GM13976 (cell line): Measurements from ENCODE around the gene DNAH1.

ENCODE experiments used
- DNase-seq: peaks from one replicate; pipeline ENCODE4 v3.0.0; 2012; ENCODE audit warnings: low spot score
- in situ Hi-C: fragments of 300-500 bp; cut with MboI; formaldehyde crosslinking; loops from one replicate; pipeline ENCODE4 v1.12.0; 2022; ENCODE audit warnings: low sequenced_read_pairs, mixed read lengths, inconsistent platforms; ENCODE audit not compliant: unreplicated experiment
- TF ChIP-seq, protein P1 (sequence below): IDR thresholded peaks from 2 replicates; pipeline ENCODE4 v1.5.1; 2012; ENCODE audit warnings: borderline replicate concordance, mild to moderate bottlenecking; ENCODE audit not compliant: insufficient read depth; ENCODE audit errors: extremely low read depth, missing control alignments, control extremely low read depth

DNAH1 gene

GRCh38 chr3:52446631-52447511 is 130.8 kb downstream of the DNAH1 start:
- DNase-seq = peak; percentile 84
- in situ Hi-C loops = no loop called here
- TF ChIP-seq, protein P1, sequence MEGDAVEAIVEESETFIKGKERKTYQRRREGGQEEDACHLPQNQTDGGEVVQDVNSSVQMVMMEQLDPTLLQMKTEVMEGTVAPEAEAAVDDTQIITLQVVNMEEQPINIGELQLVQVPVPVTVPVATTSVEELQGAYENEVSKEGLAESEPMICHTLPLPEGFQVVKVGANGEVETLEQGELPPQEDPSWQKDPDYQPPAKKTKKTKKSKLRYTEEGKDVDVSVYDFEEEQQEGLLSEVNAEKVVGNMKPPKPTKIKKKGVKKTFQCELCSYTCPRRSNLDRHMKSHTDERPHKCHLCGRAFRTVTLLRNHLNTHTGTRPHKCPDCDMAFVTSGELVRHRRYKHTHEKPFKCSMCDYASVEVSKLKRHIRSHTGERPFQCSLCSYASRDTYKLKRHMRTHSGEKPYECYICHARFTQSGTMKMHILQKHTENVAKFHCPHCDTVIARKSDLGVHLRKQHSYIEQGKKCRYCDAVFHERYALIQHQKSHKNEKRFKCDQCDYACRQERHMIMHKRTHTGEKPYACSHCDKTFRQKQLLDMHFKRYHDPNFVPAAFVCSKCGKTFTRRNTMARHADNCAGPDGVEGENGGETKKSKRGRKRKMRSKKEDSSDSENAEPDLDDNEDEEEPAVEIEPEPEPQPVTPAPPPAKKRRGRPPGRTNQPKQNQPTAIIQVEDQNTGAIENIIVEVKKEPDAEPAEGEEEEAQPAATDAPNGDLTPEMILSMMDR = peak; percentile 89

DNA sequence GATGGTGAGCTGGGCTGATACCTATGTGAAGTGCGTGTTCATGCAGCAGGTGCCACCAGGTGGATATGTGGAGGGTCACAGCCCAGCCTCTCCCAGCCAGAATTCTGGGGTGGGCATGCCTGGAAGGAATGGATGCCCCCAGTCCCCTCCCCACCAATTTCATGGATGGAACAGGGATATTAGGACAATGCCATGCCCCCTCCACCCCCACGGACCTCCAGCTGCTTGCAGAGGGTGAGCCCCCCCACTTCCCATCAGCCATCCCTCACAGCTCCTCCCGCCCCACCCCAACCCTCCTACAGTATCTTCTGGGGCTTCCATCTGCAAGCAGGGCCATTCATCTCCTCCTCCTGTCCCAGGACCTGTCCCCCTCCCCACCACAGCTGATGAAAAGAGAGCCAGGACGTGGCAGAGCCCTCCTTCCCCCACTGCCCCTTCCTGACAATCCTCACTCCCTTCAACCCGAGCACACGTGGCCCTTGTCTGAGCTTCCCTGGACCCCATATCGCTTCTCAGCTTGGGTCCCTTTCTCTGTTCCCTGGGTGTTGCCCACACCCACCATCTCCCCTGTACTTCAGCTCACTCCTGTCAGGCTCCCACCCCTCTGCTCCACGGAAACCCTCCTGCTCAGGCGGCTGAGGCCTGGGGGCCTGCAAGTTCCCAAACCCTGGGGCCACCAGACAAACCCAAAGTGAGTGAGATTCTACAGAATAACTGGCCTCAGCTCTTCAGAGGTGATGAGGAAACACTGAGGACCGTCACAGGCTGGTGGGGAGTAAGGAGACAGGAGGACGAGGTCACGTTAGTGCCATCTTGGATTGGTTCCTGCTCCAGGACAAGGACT is 131.6 kb downstream of the DNAH1 start:
- in situ Hi-C loops = no loop called here
- TF ChIP-seq, protein P1 = no peak
- no peak for DNase-seq
